ENCODE measurements around the gene RIT2. TPM values are rescaled to one million over a fixed set of nuclear protein-coding genes. Genes with fewer than 3 reads are reported as not detected.

RIT2 gene
- polyA plus RNA-seq, 2 of the 4 experiments (the other 2 are of a cell fraction): not detected

- no peak for FAIRE-seq
- no peak for ATAC-seq
- H3K4me2 ChIP-seq: no peak overlapping the region
- ChIA-PET POLR2A (no interaction called here), CTCF (interaction anchor here (0.6 kb wide), 1 partner anchor 236 kb away, joined by 3 read pairs; no protein-coding TSS in a partner anchor)
- H3K27ac ChIP-seq: no peak overlapping the region
- DNase-seq (ENCODE audit: low read depth in 1 of 2, low spot score in 1 of 2): no peak
- H3K4me3 ChIP-seq: no peak overlapping the region
- H3K9me3 ChIP-seq: no peaks in the 10 kb centered on the region
- no peaks in the 10 kb centered on the region for H3K4me1 ChIP-seq
- WGBS (ENCODE audit: missing lambda C conversion rate): 27% methylated on average over 7 of the region's 7 CpGs
- TF ChIP-seq CBX8 (IDR thresholded peaks at IDR 0.05): no peak
- no peak for TF ChIP-seq ZFP36 (IDR thresholded peaks at IDR 0.05; ENCODE audit: borderline replicate concordance, partially characterized antibody)
- no peak for TF ChIP-seq BCL3 (IDR thresholded peaks at IDR 0.05)
- TF ChIP-seq PHF8 (IDR thresholded peaks at IDR 0.05; ENCODE audit: borderline replicate concordance, low read depth): no peak
- no peak for TF ChIP-seq TP53 (CRISPR knock-in tag; IDR thresholded peaks at IDR 0.05)
- TF ChIP-seq HDAC2 (IDR thresholded peaks at IDR 0.05): no peak
- TF ChIP-seq HEYL (CRISPR knock-in tag; IDR thresholded peaks at IDR 0.05): no peak
- TF ChIP-seq HES2 (IDR thresholded peaks at IDR 0.05): no peak
- TF ChIP-seq RAD21 (conservative IDR thresholded peaks at IDR 0.05 in 1 of 2, IDR thresholded peaks at IDR 0.05 in 1 of 2): no peak
Measured at GRCh38 chr18:43078478-43079092, 36.9 kb downstream of the RIT2 start.

- Histone ChIP-seq H3K4me2 (no peak overlapping the region), H3K27ac (no peak overlapping the region), H3K4me1 (no peaks in the 10 kb centered on the region), H3K4me3 (no peak overlapping the region), H3K9me3 (no peaks in the 10 kb centered on the region)
- WGBS (ENCODE audit: missing lambda C conversion rate): 44% methylated on average over 5 of the region's 5 CpGs
- no peak for DNase-seq (ENCODE audit: low read depth in 1 of 2, low spot score in 1 of 2)
- TF ChIP-seq RARB (CRISPR knock-in tag; IDR thresholded peaks at IDR 0.05): no peak
- no peak for TF ChIP-seq HEYL (CRISPR knock-in tag; IDR thresholded peaks at IDR 0.05)
- no peak for TF ChIP-seq NFE2L2 (conservative IDR thresholded peaks at IDR 0.05; ENCODE audit: low read length)
- no peak for TF ChIP-seq MAFK (IDR thresholded peaks at IDR 0.05; ENCODE audit: partially characterized antibody)
- TF ChIP-seq ESRRA (IDR thresholded peaks at IDR 0.05; ENCODE audit: borderline replicate concordance, low read length): no peak
- TF ChIP-seq KDM1A (IDR thresholded peaks at IDR 0.05; ENCODE audit: low read depth): no peak
- no peak for TF ChIP-seq ZFP36 (IDR thresholded peaks at IDR 0.05; ENCODE audit: borderline replicate concordance, partially characterized antibody)
- TF ChIP-seq EP300 (IDR thresholded peaks at IDR 0.05): no peak
- no peak for TF ChIP-seq JUN (IDR thresholded peaks at IDR 0.05)
- no peak for TF ChIP-seq HMGXB4 (CRISPR knock-in tag; IDR thresholded peaks at IDR 0.05; ENCODE audit: borderline replicate concordance)
- TF ChIP-seq EHMT2 (IDR thresholded peaks at IDR 0.05; ENCODE audit: low read depth): no peak
- no peak for TF ChIP-seq HOXB13 (CRISPR knock-in tag; IDR thresholded peaks at IDR 0.05; ENCODE audit: low read depth)
- TF ChIP-seq REST (IDR thresholded peaks at IDR 0.05): no peak
- TF ChIP-seq SREBF2 (IDR thresholded peaks at IDR 0.05): no peak
- TF ChIP-seq PHF8 (IDR thresholded peaks at IDR 0.05; ENCODE audit: borderline replicate concordance, low read depth): no peak
- no peak for TF ChIP-seq PBX3 (IDR thresholded peaks at IDR 0.05)
- TF ChIP-seq CBX2 (IDR thresholded peaks at IDR 0.05; ENCODE audit: borderline replicate concordance, low read depth): no peak
- no peak for TF ChIP-seq CBX8 (IDR thresholded peaks at IDR 0.05)
- TF ChIP-seq E2F6 (IDR thresholded peaks at IDR 0.05; ENCODE audit: borderline replicate concordance, low read depth): no peak
- FAIRE-seq: no peak
- ChIA-PET POLR2A (no interaction called here), CTCF (interaction anchor here (0.6 kb wide), 1 partner anchor 235 kb away, joined by 3 read pairs; no protein-coding TSS in a partner anchor)
- no peak for ATAC-seq
Measured at GRCh38 chr18:43077510-43078308, 37.8 kb downstream of the RIT2 start.
